Raji (cell line): Measurements from ENCODE around the gene ICOSLG.

Experiments
- POLR2A ChIP-seq: IDR thresholded peaks from 2 replicates; pipeline ENCODE4 v1.6.1; 2011; ENCODE audit warnings: low read depth, low read length, control low read depth; ENCODE audit not compliant: insufficient read depth

Gene ICOSLG

DNA sequence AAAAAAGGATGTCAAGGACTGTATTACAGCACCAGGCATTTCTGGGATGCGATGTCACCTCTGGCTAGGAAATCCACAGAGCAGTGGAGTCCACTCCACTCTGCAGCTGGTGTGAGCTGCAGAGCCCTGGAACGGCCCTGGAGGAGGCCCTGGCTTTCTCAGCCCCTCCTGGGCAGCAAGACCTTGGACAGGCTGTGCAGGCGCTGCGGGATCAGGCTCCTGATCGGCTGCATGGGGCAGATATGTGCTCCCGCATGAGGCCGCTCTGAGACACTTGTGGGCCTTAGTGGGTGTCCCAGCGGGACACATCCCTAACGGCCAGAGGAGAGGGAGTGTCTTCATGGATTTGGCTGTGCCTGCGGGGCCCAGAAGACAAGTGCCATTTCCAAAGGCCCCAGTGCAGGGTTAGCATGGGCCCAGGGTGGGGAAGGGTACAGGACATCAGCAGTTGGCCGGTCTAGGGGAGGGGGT is 14.8 kb upstream of the ICOSLG start:
- no peak for TF ChIP-seq POLR2A

DNA sequence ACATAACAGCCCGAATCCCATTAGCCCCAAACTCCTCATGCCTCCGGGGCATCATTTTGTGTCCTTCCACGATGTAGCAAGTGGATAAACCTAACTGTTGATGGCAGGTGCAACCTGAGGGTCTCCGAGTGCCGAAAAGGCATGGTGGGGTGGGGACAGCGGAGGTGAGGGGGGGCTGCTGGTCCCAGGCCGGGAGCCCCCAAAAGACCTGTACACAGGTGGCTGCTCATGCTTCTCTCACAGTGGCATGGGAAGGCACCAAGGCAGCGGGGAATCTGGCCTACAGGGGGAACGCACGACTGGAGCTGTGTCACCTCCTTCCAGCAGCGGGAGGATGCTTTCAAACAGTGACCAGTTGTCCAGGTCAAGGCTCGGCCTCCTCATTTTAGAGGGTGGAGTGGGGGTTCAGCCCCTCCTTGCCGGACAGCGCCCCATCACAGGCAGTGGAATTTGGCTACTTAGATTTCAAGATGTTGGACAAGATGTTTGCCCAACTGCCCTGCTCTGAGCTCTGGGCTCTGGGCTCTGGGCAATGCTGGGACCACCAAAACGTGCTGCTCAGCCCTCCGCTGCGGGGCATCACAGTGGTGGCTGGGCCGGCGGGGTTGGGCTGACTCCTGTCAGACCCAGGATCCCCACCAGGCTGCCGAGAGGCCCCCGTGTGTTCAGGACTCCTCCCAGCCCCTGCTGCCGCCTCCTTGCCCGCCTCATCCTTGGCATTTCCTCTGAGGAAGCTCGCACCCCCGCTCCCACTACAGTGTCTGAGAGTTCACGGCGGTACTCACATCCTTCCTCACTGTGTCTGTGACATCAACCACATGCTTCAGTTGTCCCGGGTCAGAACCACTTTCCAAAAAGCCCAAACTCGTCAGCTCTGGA is 13.3 kb upstream of the ICOSLG start:
- TF ChIP-seq POLR2A, result no peak

GRCh38 chr21:44199448-44199847 is 41.3 kb downstream of the ICOSLG start:
- no peak for TF ChIP-seq POLR2A
